GM19328 (cell line): ENCODE data around the gene FOXB2.
"Not testable (repeated sequence)": the region's sequence is repeated elsewhere in the genome, so short reads cannot be mapped to it uniquely, and the experiment has no call there.

Experiments used
- ATAC-seq: cut with Tn5 transposase; IDR thresholded peaks from one replicate; pipeline ENCODE4 v1.9.1; 2021; ENCODE audit warnings: mild to moderate bottlenecking, moderate library complexity; ENCODE audit not compliant: unreplicated experiment

The FOXB2 gene

DNA sequence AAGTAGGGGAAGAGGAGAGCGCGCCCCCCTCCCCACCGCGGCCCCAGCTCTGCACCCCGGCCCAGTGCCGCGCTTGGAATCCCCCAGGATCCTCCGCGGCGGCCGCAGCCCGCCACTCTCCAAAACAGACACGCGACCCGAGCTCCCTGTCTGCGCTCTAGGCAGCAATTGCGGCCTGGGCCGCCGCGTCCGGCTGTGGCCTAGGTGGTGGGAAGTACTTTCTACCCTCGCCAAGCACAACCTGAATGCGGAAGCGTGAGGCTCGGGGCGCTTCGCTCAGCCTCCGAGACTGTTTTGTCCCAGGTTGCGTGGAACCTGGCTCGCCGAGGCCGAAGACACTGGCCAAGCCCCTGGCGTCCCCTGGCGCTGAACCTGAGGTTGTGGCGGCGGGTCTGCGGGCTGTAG is 3.3 kb upstream of the FOXB2 start:
- ATAC-seq, result no peak

GRCh38 chr9:77016526-77017504 is 2.6 kb upstream of the FOXB2 start:
- no peak for ATAC-seq

DNA sequence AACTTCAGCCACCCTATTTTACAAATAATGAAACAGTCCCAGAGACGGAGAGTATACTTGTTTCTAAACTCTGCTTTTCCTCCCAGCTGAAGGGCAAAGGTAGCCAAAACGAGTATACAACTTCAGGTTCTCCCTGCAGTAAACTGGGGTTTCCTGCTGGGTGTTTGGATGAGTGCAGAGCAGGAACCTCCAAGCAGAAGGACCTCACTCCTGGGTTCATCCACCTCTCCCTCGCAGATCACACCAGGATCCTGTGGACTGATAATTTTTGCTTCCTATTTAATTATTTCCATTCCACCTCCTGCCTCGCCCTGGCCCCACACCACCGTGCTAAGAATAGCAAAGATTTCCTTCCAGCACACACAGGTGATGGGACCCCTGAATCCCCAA is 2.0 kb upstream of the FOXB2 start:
- no peak for ATAC-seq

DNA sequence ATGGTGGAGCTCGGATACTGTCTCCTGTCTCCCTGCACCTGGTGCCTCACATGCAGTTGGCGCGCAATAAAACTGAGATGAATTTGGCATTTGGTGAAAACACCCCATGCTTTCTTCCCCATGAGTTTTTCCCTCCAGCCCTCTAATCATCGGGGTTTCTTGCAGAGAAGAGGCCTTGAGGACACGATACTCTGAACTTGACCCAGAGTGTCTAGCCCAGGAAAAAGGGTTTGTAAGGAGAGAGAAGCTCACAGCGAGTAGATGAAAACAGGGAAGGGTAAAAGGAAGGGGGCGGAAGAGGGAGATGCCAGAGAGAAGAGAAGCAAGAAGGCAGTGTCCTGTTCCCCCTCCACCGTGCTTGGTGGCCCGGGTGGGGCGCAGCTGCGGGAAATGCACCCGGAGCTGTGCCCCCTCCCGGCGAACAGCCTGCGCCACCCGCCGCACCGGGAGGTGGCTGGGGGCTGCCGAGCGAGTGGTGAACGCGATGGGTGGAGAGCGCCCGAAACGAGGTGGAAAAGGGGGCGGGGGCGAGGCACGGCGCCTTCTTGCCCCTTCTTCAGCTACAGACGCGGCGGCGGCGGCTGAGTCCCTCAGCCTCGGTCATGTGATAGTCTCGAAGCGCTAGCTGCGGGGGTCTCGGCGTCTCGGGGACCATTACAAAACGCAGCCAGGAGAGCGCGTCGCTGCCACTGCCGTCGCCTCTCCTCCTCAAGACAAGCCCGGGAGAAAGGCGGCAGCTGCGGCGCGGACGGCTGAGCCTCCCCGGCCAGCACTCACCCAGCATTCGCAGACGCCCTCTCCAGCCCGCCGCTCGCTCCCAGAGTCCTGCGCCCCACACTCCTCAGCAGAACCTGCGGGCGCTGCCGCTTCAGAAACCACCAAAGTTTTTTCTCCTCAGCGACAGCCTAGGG is 1.1 kb upstream of the FOXB2 start:
- no peak for ATAC-seq

GRCh38 chr9:77018969-77019235 is 553 bp upstream of the FOXB2 start:
- no peak for ATAC-seq

DNA sequence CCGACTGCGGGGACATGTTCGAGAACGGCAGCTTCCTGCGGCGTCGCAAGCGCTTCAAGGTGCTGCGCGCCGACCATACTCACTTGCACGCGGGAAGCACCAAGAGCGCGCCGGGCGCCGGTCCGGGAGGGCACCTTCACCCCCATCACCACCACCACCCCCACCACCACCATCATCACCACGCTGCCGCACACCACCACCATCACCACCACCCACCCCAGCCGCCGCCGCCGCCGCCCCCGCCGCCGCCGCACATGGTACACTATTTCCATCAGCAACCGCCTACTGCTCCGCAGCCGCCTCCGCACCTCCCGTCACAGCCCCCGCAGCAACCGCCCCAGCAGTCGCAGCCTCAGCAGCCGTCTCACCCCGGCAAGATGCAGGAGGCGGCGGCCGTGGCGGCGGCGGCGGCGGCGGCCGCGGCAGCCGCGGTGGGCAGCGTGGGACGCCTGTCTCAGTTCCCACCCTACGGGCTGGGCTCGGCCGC is 514 bp downstream of the FOXB2 start:
- no peak for ATAC-seq

DNA sequence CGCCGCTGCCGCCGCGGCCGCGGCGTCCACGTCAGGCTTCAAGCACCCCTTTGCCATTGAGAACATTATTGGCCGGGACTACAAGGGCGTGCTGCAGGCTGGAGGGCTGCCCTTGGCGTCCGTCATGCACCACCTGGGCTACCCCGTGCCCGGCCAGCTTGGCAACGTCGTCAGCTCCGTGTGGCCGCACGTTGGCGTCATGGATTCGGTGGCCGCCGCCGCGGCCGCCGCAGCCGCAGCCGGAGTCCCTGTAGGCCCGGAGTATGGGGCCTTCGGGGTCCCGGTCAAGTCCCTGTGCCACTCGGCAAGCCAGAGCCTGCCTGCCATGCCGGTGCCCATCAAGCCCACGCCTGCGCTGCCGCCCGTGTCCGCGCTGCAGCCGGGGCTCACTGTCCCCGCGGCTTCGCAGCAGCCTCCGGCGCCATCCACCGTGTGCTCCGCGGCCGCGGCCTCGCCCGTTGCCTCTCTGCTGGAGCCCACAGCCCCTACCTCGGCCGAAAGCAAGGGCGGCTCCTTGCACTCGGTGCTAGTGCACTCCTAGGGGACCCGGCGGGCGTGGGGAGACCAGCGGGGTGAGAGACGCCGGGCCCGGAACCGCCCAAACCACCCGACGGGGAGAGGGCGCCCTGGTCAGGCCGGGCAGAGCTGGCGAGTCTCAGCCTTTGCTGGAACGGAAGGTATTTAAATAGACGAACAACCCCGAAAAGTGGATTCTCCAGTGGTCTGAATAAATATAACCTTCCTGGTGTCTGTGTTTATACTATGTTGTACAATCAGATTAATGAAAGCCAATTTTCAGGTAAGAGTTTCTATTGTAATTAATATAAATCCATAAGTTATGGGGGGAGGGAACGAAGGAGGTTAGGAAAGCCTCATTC is 1.2 kb downstream of the FOXB2 start:
- no peak for ATAC-seq

DNA sequence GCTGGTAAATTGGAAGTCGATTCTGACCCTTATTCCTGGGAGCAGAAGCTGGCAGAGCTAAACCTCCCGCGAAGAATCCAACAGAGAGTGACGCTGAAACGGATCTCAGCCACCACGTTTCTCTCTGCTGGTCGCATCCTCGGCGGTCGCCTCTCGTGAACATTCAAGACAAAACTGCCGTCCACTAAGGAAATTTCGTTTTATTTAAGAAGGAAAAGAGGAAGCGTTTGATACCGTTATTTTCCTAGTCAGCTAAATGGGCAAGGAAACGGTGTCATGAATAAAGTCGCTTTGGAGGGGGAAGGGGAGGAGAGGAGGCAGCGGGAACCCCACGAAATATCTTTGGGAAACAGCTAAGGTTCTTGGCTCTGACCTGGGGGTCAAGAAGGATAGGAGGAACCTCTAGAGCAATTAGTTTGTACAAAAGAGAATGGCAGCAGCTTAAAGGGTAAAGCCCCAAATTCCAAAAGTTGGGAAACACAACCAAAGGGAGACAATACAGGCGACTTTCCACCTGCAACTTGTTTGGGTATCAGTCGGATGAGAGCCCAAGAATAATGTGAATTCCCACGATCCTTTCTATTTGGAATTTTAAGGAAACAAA is 1.9 kb downstream of the FOXB2 start:
- ATAC-seq, result no peak

DNA sequence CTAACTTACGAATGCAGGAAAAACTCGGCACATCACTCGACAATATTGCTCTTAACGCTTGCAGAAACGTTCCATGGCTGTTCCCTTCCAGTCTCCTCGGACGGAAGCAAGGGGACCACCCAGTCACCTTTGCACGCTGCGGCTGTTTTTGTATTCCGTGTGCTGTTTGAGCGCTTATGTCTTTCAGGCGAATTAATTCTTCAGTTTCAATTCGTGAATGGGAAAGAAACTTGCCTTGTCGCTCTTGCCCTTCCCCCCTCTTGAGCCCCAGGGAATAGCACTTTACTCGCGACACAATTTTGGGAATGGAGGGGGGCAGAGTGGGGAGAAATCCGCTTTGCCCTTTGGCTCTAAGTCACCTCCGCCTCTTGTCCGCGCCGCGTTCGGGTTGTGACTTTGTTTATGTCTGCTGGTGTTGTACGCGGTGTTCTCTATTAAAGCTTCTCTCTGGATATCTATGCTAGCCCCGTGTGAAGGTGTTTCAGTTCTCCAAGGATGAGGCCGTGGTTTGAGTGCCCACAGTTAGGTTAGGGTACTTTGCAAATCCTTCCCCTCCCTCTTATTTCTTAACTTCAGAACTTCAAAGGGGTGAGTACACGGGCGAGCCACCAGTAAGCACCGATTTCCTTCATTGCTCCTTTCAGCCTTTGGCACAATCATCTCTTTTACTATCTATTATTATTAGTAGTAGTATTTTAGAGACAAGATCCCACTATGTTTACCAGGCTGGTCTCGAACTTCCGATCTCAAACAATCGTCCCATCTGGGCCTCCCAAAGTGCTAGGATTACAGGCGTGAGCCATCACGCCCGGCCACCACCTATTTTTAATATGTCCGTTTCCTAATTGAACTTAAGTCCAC is 2.7 kb downstream of the FOXB2 start:
- no peak for ATAC-seq

DNA sequence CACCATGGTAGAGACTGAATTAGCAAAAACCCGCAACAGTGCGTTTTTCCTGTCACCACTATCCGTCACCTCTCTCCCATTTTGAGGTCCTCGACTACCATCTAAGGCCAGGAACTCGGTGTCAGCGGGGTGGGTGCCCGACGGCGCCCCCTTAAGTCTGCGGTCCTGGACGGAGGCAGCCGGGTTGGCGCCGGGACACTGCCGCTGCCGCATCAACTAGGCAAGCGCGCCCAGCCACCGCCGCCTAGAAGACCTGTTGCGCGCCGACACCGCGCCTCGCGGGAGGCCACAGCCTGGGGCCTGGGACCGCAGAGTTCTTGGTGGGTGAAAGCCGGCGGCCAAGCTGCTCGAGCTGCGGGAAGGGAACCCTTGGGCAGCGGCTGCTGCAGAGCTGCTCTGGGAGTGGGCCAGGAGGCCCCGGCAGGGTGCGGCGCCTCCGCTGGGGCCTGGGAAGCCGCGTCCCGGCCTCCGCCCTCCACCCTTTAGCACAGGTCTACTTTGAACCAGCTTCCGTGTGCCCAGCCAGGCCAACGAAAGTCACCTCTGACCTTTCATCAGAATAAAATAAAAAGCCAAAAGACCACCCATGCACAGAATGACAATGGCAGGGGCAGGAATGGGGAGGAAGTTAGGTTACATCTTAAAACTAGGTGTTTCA is 3.5 kb downstream of the FOXB2 start:
- no peak for ATAC-seq

- ATAC-seq, result no peak
These were observed 4.3 kb downstream of the FOXB2 start for GRCh38 chr9:77023726-77024125.

DNA sequence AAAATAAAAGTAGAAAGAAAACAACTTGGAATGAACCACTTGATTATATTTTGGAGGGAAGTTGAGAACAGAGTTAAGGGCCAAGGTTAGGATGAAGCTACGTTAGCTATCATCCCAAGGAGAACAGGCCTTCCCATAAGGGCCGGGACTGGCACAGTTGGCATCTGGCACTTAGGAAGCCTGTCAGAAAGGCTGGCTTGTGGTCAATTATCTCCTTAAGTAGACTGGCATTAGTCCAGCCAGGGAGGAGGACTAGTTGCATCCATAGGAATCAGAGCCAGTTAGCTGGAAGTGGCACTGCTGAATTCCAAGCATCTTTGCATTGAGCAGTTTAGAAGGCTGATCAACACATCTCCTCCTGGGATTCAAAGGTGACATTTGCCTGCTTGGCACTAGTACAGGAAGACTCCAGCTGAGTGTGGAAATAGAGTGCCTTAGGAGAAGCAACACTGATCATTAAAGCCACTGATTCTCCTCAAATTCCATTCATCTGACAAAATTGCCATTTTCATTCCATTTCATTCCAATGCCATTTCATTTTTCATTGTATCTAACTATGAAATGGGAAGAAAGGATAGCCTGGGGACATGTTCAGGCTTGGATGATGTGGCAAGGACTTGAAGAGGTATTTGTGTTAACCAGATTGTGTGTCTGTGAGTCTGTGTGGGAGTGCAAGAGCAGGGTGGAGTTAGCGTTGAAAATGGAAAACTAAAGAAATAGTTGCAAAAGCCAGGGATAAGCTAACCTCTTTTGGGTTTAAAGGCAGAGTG is 5.5 kb downstream of the FOXB2 start:
- no peak for ATAC-seq

DNA sequence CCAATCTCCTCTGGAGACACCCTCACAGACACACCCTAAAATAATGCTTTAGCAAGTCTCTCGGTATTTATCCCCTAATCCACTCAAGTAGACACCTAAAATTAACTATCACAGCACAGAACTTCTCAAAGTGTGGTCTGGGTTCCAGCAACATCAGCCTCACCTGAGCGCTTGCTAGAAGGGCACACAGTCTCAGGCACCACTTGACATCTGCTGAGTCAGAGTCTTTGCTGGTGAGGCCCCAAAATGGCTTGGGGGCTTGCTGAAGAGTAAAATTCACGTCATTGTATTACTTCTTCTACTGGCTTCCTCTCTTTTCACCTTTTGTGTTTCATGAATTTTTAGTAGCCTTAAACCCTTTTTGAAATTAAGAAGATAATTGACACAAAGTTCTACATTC is 9.0 kb downstream of the FOXB2 start:
- ATAC-seq, result no peak

DNA sequence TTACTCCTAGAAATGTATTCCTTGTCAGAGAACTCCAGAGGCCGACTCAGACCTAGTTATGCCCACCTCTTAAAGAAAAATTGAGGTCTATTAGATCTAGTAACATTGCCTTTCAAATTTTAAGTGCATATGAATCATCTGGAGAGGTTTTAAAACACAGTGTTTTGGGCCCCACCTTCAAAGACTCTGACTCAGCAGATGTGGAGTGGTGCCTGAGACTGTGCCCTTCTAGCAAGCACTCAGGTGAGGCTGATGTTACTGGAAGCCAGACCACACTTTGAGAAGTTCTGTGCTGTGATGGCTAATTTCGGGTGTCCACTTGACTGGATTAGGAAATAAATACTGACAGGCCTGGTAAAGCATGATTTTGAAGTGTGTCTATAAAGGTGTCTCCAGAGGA is 10.6 kb downstream of the FOXB2 start:
- no peak for ATAC-seq

- no peak for ATAC-seq
These were observed 19.0 kb downstream of the FOXB2 start for GRCh38 chr9:77038281-77039036.

- no peak for ATAC-seq
These were observed 20.9 kb downstream of the FOXB2 start for GRCh38 chr9:77040340-77040739.

DNA sequence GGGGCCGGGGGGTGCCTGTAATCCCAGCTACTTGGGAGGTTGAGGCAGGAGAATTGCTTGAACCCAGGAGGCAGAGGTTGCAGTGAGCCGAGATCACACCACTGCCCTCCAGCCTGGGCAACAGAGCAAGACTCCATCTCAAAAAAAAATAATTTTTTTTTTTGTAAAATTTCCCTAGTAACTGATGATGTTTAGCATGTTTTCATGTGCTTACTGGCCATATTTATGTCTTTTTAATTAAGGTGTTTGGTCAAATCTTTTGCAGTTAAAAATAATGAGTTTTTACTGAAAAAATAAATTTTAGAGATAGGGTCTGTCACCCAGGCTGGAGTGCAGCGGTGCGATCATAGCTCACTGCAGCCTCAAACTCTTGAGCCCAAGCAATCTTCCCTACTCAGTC is 24.3 kb downstream of the FOXB2 start:
- not testable (repeated sequence) for ATAC-seq

DNA sequence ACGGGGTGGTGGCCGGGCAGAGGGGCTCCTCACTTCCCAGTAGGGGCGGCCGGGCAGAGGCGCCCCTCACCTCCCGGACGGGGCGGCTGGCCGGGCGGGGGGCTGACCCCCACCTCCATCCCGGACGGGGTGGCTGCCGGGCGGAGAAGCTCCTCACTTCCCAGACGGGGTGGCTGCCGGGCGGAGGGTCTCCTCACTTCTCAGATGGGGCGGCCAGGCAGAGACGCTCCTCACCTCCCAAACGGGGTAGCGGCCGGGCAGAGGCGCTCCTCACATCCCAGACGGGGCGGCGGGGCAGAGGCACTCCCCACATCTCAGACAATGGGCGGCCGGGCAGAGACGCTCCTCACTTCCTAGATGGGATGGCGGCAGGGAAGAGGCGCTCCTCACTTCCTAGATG is 41.2 kb downstream of the FOXB2 start:
- ATAC-seq, result not testable (repeated sequence)
